Measurements from ENCODE around the gene CCDC24. TPM values are rescaled to one million over a fixed set of nuclear protein-coding genes. Genes with fewer than 3 reads are reported as not detected.

Gene CCDC24
- total RNA-seq, 4 donors from 2014 or later, result 5.0 to 6.2 (median 5.5) TPM

DNA sequence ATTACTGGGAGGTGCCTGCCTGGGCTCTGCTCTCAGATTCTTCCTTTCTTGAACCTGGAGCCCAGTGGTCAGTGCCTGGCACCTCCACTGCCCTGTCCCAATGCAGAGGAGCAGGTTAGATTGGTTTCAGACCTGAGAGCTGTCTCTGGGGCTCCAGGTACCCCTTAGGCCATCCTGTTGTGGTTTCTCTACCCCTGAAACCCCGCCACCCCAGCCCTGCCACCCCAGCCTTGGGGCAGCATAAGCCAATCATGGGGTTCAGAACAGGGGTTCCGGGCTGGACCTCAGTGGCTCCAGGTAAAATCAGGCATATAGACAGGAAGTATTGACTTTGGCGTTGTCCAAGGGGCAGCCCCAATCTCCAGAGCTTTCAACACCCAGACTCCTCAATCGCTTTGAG, 43.0 kb downstream of the CCDC24 start:
- Histone ChIP-seq H3K27ac (peak overlapping the region in 3 of 4 donors; percentile 8 to 92 (median 90)), H3K4me3 (no peak overlapping the region), H3K4me1 (peaks cover 4 to 70% (median 26%) of the 10 kb centered on the region in 3 donors), H3K27me3 (no peaks in the 10 kb centered on the region), H3K9me3 (no peaks in the 10 kb centered on the region), H3K36me3 (no peaks in the 10 kb centered on the region)
- TF ChIP-seq POLR2AphosphoS5 (IDR thresholded peaks at IDR 0.05) (no peak), EP300 (IDR thresholded peaks at IDR 0.05) (no peak), POLR2A (IDR thresholded peaks at IDR 0.05) (no peak)
- TF ChIP-seq, protein P1, sequence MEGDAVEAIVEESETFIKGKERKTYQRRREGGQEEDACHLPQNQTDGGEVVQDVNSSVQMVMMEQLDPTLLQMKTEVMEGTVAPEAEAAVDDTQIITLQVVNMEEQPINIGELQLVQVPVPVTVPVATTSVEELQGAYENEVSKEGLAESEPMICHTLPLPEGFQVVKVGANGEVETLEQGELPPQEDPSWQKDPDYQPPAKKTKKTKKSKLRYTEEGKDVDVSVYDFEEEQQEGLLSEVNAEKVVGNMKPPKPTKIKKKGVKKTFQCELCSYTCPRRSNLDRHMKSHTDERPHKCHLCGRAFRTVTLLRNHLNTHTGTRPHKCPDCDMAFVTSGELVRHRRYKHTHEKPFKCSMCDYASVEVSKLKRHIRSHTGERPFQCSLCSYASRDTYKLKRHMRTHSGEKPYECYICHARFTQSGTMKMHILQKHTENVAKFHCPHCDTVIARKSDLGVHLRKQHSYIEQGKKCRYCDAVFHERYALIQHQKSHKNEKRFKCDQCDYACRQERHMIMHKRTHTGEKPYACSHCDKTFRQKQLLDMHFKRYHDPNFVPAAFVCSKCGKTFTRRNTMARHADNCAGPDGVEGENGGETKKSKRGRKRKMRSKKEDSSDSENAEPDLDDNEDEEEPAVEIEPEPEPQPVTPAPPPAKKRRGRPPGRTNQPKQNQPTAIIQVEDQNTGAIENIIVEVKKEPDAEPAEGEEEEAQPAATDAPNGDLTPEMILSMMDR (IDR thresholded peaks at IDR 0.05), result no peak
- WGBS, 2 donors (ENCODE audit: low coverage in 1 of 2), result 60% methylated on average over 1 of the region's 4 CpGs; no CpG with 5 or more reads in 1 of the 2 donors
- ATAC-seq, result no peak

DNA sequence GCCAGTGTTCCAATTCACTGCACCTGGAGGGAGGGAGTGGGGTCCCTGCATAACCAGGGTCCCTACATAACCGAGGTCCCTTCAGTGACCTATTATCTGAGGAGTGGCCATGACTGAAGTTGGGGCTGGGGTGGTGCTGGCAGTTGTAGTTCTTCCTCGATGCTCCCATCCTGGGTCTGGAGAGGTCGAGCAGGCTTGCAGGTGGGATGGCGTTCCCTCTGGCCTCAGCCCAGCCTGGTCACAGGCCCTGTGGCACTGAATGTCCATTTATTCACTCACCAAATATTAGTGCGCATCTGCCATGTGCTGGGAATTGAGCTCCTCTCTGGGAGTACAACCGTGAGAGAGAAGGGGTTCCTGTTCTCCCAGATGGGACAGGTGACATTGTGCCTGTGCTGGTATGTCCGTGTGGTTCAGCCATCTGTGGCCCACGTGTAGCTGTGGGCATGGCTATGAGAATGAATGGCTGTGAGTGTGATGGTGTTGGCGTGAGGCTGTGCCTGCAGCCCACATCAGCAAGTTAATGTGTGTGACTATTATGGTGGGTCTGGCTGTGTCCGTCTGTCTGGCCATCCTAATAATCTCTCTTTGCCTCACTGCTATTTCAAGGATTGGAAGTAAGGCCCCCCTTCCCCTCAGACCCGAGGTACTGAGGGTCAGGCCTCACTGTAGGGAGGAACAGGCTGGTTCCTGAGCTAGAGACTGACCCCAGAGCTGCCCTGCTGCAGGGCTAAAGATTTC, 43.7 kb downstream of the CCDC24 start:
- Histone ChIP-seq H3K27ac (peak overlapping the region in 3 of 4 donors; percentile 76 to 92 (median 90)), H3K36me3 (no peaks in the 10 kb centered on the region), H3K9me3 (no peaks in the 10 kb centered on the region), H3K4me3 (no peak overlapping the region), H3K4me1 (peaks cover 4 to 67% (median 25%) of the 10 kb centered on the region in 3 donors), H3K27me3 (no peaks in the 10 kb centered on the region)
- WGBS, 2 donors (ENCODE audit: low coverage in 1 of 2), result 24% methylated on average over 3 of the region's 11 CpGs; no CpG with 5 or more reads in 1 of the 2 donors
- TF ChIP-seq POLR2AphosphoS5 (IDR thresholded peaks at IDR 0.05), result no peak
- TF ChIP-seq, protein P1 (IDR thresholded peaks at IDR 0.05), result no peak
- no peak for TF ChIP-seq EP300 (IDR thresholded peaks at IDR 0.05)
- no peak for TF ChIP-seq POLR2A (IDR thresholded peaks at IDR 0.05)
- no peak for ATAC-seq

DNA sequence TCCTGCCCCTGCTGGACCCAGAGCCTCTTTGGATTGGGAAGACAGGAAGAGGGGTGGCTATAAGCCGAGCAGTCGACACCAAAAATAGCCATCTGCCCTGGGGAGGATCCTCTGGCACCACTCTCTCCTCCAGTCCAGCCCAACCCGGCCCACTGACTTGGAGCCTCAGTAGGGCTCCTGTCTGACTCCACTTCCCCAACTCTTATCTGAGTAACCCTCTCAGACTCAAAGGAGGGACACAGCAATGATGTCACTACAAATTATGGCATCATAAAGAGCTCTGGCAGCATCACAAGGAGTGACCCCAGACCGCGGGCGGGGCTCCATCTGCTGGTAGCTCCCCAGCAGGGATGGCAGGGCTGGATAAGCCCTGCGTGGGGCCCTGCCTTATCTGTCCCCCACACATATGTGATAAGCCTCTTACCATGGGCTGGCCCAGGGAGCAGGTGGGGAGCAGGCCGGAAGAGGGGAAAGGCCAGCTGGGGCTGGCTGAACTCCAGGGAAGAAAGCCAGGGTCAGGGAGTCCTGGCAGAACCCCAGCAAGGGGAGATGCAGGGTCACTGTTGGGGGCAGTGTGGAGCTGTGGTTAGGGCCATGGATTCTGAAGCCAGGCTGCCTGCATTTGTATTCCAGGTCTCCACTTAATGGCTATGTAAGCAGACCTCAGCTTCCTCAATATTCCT, 44.5 kb downstream of the CCDC24 start:
- no peak for TF ChIP-seq POLR2A (IDR thresholded peaks at IDR 0.05)
- TF ChIP-seq EP300 (IDR thresholded peaks at IDR 0.05), result no peak
- no peak for TF ChIP-seq POLR2AphosphoS5 (IDR thresholded peaks at IDR 0.05)
- TF ChIP-seq, protein P1 (IDR thresholded peaks at IDR 0.05), result no peak
- Histone ChIP-seq H3K27me3 (no peaks in the 10 kb centered on the region), H3K9me3 (no peaks in the 10 kb centered on the region), H3K36me3 (no peaks in the 10 kb centered on the region), H3K4me1 (peaks cover 4 to 63% (median 25%) of the 10 kb centered on the region in 3 donors), H3K27ac (peak overlapping the region; percentile 16 to 92 (median 83)), H3K4me3 (no peak overlapping the region)
- WGBS, 2 donors (ENCODE audit: low coverage in 1 of 2), result no CpG with 5 or more reads among the region's 8 CpGs
- ATAC-seq, result peak; percentile 32

DNA sequence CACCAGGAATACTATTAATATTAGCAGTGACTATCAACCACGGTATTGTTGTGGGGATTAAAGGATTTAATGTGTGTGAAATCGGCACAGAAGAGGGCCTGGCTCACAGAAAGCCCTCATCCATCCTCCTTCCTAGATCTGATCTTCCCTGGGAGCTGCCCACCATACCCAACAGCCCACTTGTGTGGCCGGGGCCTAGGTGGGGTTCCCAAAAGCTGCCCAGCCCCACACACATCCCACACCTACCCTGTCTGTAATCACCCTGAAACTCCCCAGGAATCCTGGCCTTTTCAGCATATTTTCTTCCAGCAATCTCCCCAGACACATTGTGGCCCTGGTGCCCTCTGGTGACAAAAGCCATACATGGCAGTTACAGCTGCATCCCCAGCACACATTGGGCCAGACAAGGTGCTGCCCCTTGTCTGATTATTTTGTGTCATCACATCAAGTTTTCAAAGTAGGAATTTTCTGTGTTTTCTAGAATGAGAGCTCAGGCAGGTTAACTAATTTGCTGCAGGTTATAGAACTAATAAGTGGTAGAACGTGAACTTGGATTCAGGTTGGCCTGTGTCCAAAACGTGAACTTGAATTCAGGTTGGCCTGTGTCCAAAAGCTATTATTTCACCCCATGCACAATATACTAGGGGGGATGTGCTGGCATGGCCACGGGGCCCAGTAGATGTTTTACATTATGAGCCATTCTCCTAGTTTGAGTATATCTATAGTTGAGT, 45.2 kb downstream of the CCDC24 start:
- peak; percentile 64 for ATAC-seq
- 13 to 14% methylated on average over 5 to 6 of the region's 6 CpGs for WGBS, 2 donors (ENCODE audit: low coverage in 1 of 2)
- no peaks in the 10 kb centered on the region for H3K9me3 ChIP-seq
- no peaks in the 10 kb centered on the region for H3K36me3 ChIP-seq
- peak overlapping the region; percentile 16 to 92 (median 83) for H3K27ac ChIP-seq
- H3K27me3 ChIP-seq, result no peaks in the 10 kb centered on the region
- H3K4me1 ChIP-seq, result peaks cover 4 to 56% (median 24%) of the 10 kb centered on the region in 3 donors
- TF ChIP-seq POLR2AphosphoS5 (IDR thresholded peaks at IDR 0.05) (peak; percentile 23), EP300 (IDR thresholded peaks at IDR 0.05) (no peak), POLR2A (IDR thresholded peaks at IDR 0.05) (no peak)
- TF ChIP-seq, protein P1 (IDR thresholded peaks at IDR 0.05), result peak in 3 of 4 experiments; percentile 70 to 82 (median 76)
- H3K4me3 ChIP-seq, result no peak overlapping the region
